Measurements from ENCODE around the gene ZNF776. TPM values are rescaled to one million over a fixed set of nuclear protein-coding genes. Genes with fewer than 3 reads are reported as not detected.

The ZNF776 gene
- total RNA-seq, 6 experiments from 2014 or later = 5.4 to 9.3 (median 7.0) TPM

GRCh38 chr19:57807541-57807940 is 60.9 kb downstream of the ZNF776 start:
- no peaks in the 10 kb centered on the region; the same call in 1 of the 2 replicates for H3K27me3 Mint-ChIP-seq (ENCODE audit: insufficient read depth)
- H3K4me3 Mint-ChIP-seq = no peak overlapping the region
- peaks cover 27% of the 10 kb centered on the region for H3K36me3 Mint-ChIP-seq (ENCODE audit: low read depth)
- no peak for TF ChIP-seq CTCF (IDR thresholded peaks at IDR 0.05)
- no peak for DNase-seq
- H3K9me3 Mint-ChIP-seq = no peaks in the 10 kb centered on the region
- peaks cover 22% of the 10 kb centered on the region for H3K4me1 Mint-ChIP-seq (ENCODE audit: low read depth)
- no peak overlapping the region for H3K27ac Mint-ChIP-seq

Other genes starting within 250 kb of the ZNF776 start
- gene ZNF773, start 246.9 kb upstream of the ZNF776 start, total RNA-seq (2021; fragmentation: NEBNext Ultra II Directional; extraction: Animal tissue kit (Norgen Biotek cat#: 25700)) = 1 to 10 TPM; 5.7 to 8.0 (median 6.8) TPM
- gene ZNF549, start 219.5 kb upstream of the ZNF776 start, total RNA-seq (2021; fragmentation: NEBNext Ultra II Directional; extraction: Animal tissue kit (Norgen Biotek cat#: 25700)) = 1 to 10 TPM; 3.0 to 4.0 (median 3.7) TPM
- 1 to 10 TPM; 4.8 to 8.5 (median 5.6) TPM for gene ZNF550, start 187.0 kb upstream of the ZNF776 start, total RNA-seq (2021; fragmentation: NEBNext Ultra II Directional; extraction: Animal tissue kit (Norgen Biotek cat#: 25700))
- gene ZNF416, start 167.9 kb upstream of the ZNF776 start, total RNA-seq (2021; fragmentation: NEBNext Ultra II Directional; extraction: Animal tissue kit (Norgen Biotek cat#: 25700)) = 1 to 10 TPM; 3.8 to 5.4 (median 5.0) TPM
- 1 to 10 TPM in 3 of 6 experiments, under 1 TPM in 3; 0.80 to 3.0 (median 1.3) TPM for gene ZIK1, start 162.7 kb upstream of the ZNF776 start, total RNA-seq (2021; fragmentation: NEBNext Ultra II Directional; extraction: Animal tissue kit (Norgen Biotek cat#: 25700))
- 1 to 10 TPM; 2.3 to 4.5 (median 3.6) TPM for gene ZNF530, start 146.9 kb upstream of the ZNF776 start, total RNA-seq (2021; fragmentation: NEBNext Ultra II Directional; extraction: Animal tissue kit (Norgen Biotek cat#: 25700))
- 10 to 100 TPM; 13.5 to 14.6 (median 14.3) TPM for gene ZNF134, start 132.6 kb upstream of the ZNF776 start, total RNA-seq (2021; fragmentation: NEBNext Ultra II Directional; extraction: Animal tissue kit (Norgen Biotek cat#: 25700))
- gene ZNF211, start 113.6 kb upstream of the ZNF776 start, total RNA-seq (2021; fragmentation: NEBNext Ultra II Directional; extraction: Animal tissue kit (Norgen Biotek cat#: 25700)) = 1 to 10 TPM; 5.8 to 8.1 (median 6.7) TPM
- not detected for gene ZSCAN4, start 77.9 kb upstream of the ZNF776 start, total RNA-seq (2021; fragmentation: NEBNext Ultra II Directional; extraction: Animal tissue kit (Norgen Biotek cat#: 25700))
- 1 to 10 TPM; 3.3 to 4.6 (median 4.4) TPM for gene ZNF551, start 64.8 kb upstream of the ZNF776 start, total RNA-seq (2021; fragmentation: NEBNext Ultra II Directional; extraction: Animal tissue kit (Norgen Biotek cat#: 25700))
- gene ZNF154, start 37.6 kb upstream of the ZNF776 start, total RNA-seq (2021; fragmentation: NEBNext Ultra II Directional; extraction: Animal tissue kit (Norgen Biotek cat#: 25700)) = under 1 TPM in 4 of 6 experiments, not detected in 2; 0.11 to 0.20 (median 0.16) TPM
- gene ZNF671, start 19.2 kb upstream of the ZNF776 start, total RNA-seq (2021; fragmentation: NEBNext Ultra II Directional; extraction: Animal tissue kit (Norgen Biotek cat#: 25700)) = 1 to 10 TPM; 2.8 to 4.2 (median 3.7) TPM
- 1 to 10 TPM; 6.4 to 8.8 (median 6.9) TPM for gene ZNF586, start 22.9 kb downstream of the ZNF776 start, total RNA-seq (2021; fragmentation: NEBNext Ultra II Directional; extraction: Animal tissue kit (Norgen Biotek cat#: 25700))
- gene ZNF552, start 68.1 kb downstream of the ZNF776 start, total RNA-seq (2021; fragmentation: NEBNext Ultra II Directional; extraction: Animal tissue kit (Norgen Biotek cat#: 25700)) = 1 to 10 TPM; 2.7 to 3.8 (median 3.0) TPM
- 10 to 100 TPM in 1 of 6 experiments, 1 to 10 TPM in 5; 7.8 to 10.7 (median 9.4) TPM for gene ZNF587B, start 83.5 kb downstream of the ZNF776 start, total RNA-seq (2021; fragmentation: NEBNext Ultra II Directional; extraction: Animal tissue kit (Norgen Biotek cat#: 25700))
- gene ZNF587, start 103.0 kb downstream of the ZNF776 start, total RNA-seq (2021; fragmentation: NEBNext Ultra II Directional; extraction: Animal tissue kit (Norgen Biotek cat#: 25700)) = 10 to 100 TPM; 22.6 to 28.6 (median 25.3) TPM
- gene ZNF814, start 142.2 kb downstream of the ZNF776 start, total RNA-seq (2021; fragmentation: NEBNext Ultra II Directional; extraction: Animal tissue kit (Norgen Biotek cat#: 25700)) = 1 to 10 TPM in 5 of 6 experiments, under 1 TPM in 1; 1.00 to 1.6 (median 1.3) TPM
- gene ZNF417, start 169.8 kb downstream of the ZNF776 start, total RNA-seq (2021; fragmentation: NEBNext Ultra II Directional; extraction: Animal tissue kit (Norgen Biotek cat#: 25700)) = 10 to 100 TPM in 1 of 6 experiments, 1 to 10 TPM in 5; 6.8 to 10.3 (median 9.0) TPM
- under 1 TPM; 0.07 to 0.81 (median 0.46) TPM for gene ZNF418, start 188.6 kb downstream of the ZNF776 start, total RNA-seq (2021; fragmentation: NEBNext Ultra II Directional; extraction: Animal tissue kit (Norgen Biotek cat#: 25700))
- 1 to 10 TPM; 2.8 to 3.9 (median 3.2) TPM for gene ZNF256, start 200.9 kb downstream of the ZNF776 start, total RNA-seq (2021; fragmentation: NEBNext Ultra II Directional; extraction: Animal tissue kit (Norgen Biotek cat#: 25700))
- under 1 TPM in 3 of 6 experiments, not detected in 3; 0.23 to 0.59 (median 0.33) TPM for gene C19orf18, start 227.7 kb downstream of the ZNF776 start, total RNA-seq (2021; fragmentation: NEBNext Ultra II Directional; extraction: Animal tissue kit (Norgen Biotek cat#: 25700))